D721Med (cell line): ENCODE measurements around the gene ZKSCAN5.
A peak's percentile ranks its signal among the peaks of the same experiment; 100 is the strongest.

Experiments
- DNase-seq: peaks from one replicate; pipeline ENCODE4 v3.0.0; 2011; ENCODE audit warnings: low spot score; ENCODE audit not compliant: insufficient read length
- FAIRE-seq: peaks from 2 replicates; lab custom pipeline; 2011; peaks lifted over from hg19 to GRCh38; lab: Jason Lieb, UNC
- CTCF ChIP-seq: IDR thresholded peaks from 2 replicates; pipeline ENCODE4 v1.5.1; 2012; ENCODE audit warnings: mild to moderate bottlenecking, control low read depth; ENCODE audit not compliant: insufficient read depth; ENCODE audit errors: missing control alignments

ZKSCAN5 gene

GRCh38 chr7:99505324-99505662 is 831 bp downstream of the ZKSCAN5 start:
- FAIRE-seq (no peak), DNase-seq (no peak)
- no peak for TF ChIP-seq CTCF

GRCh38 chr7:99514050-99514449 is 9.6 kb downstream of the ZKSCAN5 start:
- no peak for DNase-seq
- FAIRE-seq = no peak
- no peak for TF ChIP-seq CTCF

GRCh38 chr7:99521399-99521798 is 16.9 kb downstream of the ZKSCAN5 start:
- DNase-seq (no peak), FAIRE-seq (no peak)
- no peak for TF ChIP-seq CTCF

GRCh38 chr7:99525713-99526440 is 21.4 kb downstream of the ZKSCAN5 start:
- FAIRE-seq (no peak), DNase-seq (no peak)
- peak; percentile 45 for TF ChIP-seq CTCF

GRCh38 chr7:99531354-99531765 is 26.9 kb downstream of the ZKSCAN5 start:
- DNase-seq = no peak
- FAIRE-seq = no peak
- no peak for TF ChIP-seq CTCF

GRCh38 chr7:99535667-99536066 is 31.2 kb downstream of the ZKSCAN5 start:
- no peak for TF ChIP-seq CTCF
- DNase-seq = no peak
- no peak for FAIRE-seq

GRCh38 chr7:99539213-99539811 is 34.9 kb downstream of the ZKSCAN5 start:
- FAIRE-seq (no peak), DNase-seq (no peak)
- no peak for TF ChIP-seq CTCF
